Measurements from ENCODE around the gene CLSTN2. TPM values are rescaled to one million over a fixed set of nuclear protein-coding genes. Genes with fewer than 3 reads are reported as not detected.

CLSTN2 gene
- total and polyA plus RNA-seq, 2 of the 13 experiments (the other 11 are each of a cell fraction or from before 2014, with no cell fraction given) = not detected

DNA sequence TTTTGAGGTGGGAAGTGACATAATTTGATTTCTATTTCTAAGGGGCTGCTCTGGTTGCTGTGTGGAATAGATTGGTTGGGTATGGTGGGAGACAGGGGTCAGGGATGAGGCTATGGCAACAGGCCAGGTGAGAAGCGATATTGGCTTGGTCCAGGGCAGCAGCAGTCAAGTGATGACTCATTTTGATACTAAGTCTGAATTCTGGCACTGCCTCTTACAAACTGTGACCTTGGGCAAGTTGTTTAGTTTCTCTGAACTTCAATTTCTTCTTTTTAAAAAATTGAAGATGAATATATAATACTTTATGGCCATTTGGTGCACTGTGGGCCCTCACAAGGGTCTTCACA is 40.4 kb upstream of the CLSTN2 start:
- no peak for ATAC-seq
- no peaks in the 10 kb centered on the region for H3K36me3 ChIP-seq (replicated peaks in 1 of 2; ENCODE audit: control insufficient read depth in 1 of 2, insufficient read depth in 2 of 2, low read length in 2 of 2)
- no peak for FAIRE-seq
- DNase-seq (ENCODE audit: low spot score) = no peak
- H3K4me2 ChIP-seq (ENCODE audit: low read depth, low read length) = no peak overlapping the region
- in situ Hi-C loops (cut with HindIII; ENCODE audit: extremely low pct_ligation_motif_present, low pct_unique_long_range_greater_than_20kb) (no loop called here), intact Hi-C loops (cut with micrococcal nuclease; ENCODE audit: unreplicated experiment) (no loop called here)
- H3K9ac ChIP-seq (ENCODE audit: insufficient read depth, low read depth, low read length) = no peak overlapping the region
- no peaks in the 10 kb centered on the region for H3K27me3 ChIP-seq (ENCODE audit: control insufficient read depth in 1 of 2, insufficient read depth in 2 of 2, low read length in 2 of 2)
- 14% methylated on average over 1 of the region's 1 CpG for WGBS (ENCODE audit: low lambda C conversion rate)
- H2AFZ ChIP-seq (ENCODE audit: low read length) = no peak overlapping the region
- ChIA-PET CTCF (ENCODE audit: low intra/inter-chr PET ratio, low total read pairs) (no interaction called here), POLR2A (no interaction called here)
- no peaks in the 10 kb centered on the region for H4K20me1 ChIP-seq (ENCODE audit: insufficient read depth, low read length)
- H3K4me3 ChIP-seq (replicated peaks in 1 of 3; ENCODE audit: insufficient read depth in 1 of 3, low read depth in 2 of 3, low read length in 3 of 3) = no peak overlapping the region
- TF ChIP-seq, protein P1, sequence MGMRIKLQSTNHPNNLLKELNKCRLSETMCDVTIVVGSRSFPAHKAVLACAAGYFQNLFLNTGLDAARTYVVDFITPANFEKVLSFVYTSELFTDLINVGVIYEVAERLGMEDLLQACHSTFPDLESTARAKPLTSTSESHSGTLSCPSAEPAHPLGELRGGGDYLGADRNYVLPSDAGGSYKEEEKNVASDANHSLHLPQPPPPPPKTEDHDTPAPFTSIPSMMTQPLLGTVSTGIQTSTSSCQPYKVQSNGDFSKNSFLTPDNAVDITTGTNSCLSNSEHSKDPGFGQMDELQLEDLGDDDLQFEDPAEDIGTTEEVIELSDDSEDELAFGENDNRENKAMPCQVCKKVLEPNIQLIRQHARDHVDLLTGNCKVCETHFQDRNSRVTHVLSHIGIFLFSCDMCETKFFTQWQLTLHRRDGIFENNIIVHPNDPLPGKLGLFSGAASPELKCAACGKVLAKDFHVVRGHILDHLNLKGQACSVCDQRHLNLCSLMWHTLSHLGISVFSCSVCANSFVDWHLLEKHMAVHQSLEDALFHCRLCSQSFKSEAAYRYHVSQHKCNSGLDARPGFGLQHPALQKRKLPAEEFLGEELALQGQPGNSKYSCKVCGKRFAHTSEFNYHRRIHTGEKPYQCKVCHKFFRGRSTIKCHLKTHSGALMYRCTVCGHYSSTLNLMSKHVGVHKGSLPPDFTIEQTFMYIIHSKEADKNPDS (CRISPR knock-in tag; IDR thresholded peaks at IDR 0.05) = no peak
- TF ChIP-seq CSRNP1 (CRISPR knock-in tag; IDR thresholded peaks at IDR 0.05) (no peak), ZNF253 (CRISPR knock-in tag; IDR thresholded peaks at IDR 0.05; ENCODE audit: borderline replicate concordance) (no peak), KAT7 (CRISPR knock-in tag; IDR thresholded peaks at IDR 0.05; ENCODE audit: borderline replicate concordance) (no peak), ZNF777 (CRISPR knock-in tag; IDR thresholded peaks at IDR 0.05) (no peak), TEF (CRISPR knock-in tag; IDR thresholded peaks at IDR 0.05) (no peak), ZNF503 (CRISPR knock-in tag; IDR thresholded peaks at IDR 0.05) (no peak)
- TF ChIP-seq, protein P2, sequence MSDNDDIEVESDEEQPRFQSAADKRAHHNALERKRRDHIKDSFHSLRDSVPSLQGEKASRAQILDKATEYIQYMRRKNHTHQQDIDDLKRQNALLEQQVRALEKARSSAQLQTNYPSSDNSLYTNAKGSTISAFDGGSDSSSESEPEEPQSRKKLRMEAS (IDR thresholded peaks at IDR 0.05) = no peak
- H3K79me2 ChIP-seq (ENCODE audit: insufficient read depth, low read length) = no peaks in the 10 kb centered on the region
- no peaks in the 10 kb centered on the region for H3K9me3 ChIP-seq (ENCODE audit: low read length)
- no TSS peak for BruUV-seq (replicated peaks)
- no peaks in the 10 kb centered on the region for H3K4me1 ChIP-seq (ENCODE audit: insufficient read depth, low read length)
- no peak overlapping the region for H3K27ac ChIP-seq (ENCODE audit: extremely low read length, insufficient read depth, low read length)
